Right renal pelvis (tissue), 4 donors: ENCODE measurements around the gene KEL. TPM values are rescaled to one million over a fixed set of nuclear protein-coding genes. Genes with fewer than 3 reads are reported as not detected.

Experiments used
- DNase-seq, 4 donors: peaks; one replicate each; pipeline ENCODE4 v3.0.0-alpha.2; 2013; ENCODE audit warnings: low read depth in 4 of 4, low spot score in 3 of 4, missing footprints in 1 of 4
- polyA plus RNA-seq, 4 donors: library from polyadenylated mRNA; unstranded; fragments of 120-200 nt; gene quantifications; one replicate each; pipeline ENCODE4 v1.2.1, GENCODE V29; 2013; ENCODE audit not compliant: insufficient read length in 4 of 4

The KEL gene
- polyA plus RNA-seq, 4 donors, result 1.6 to 3.1 (median 2.2) TPM

DNA sequence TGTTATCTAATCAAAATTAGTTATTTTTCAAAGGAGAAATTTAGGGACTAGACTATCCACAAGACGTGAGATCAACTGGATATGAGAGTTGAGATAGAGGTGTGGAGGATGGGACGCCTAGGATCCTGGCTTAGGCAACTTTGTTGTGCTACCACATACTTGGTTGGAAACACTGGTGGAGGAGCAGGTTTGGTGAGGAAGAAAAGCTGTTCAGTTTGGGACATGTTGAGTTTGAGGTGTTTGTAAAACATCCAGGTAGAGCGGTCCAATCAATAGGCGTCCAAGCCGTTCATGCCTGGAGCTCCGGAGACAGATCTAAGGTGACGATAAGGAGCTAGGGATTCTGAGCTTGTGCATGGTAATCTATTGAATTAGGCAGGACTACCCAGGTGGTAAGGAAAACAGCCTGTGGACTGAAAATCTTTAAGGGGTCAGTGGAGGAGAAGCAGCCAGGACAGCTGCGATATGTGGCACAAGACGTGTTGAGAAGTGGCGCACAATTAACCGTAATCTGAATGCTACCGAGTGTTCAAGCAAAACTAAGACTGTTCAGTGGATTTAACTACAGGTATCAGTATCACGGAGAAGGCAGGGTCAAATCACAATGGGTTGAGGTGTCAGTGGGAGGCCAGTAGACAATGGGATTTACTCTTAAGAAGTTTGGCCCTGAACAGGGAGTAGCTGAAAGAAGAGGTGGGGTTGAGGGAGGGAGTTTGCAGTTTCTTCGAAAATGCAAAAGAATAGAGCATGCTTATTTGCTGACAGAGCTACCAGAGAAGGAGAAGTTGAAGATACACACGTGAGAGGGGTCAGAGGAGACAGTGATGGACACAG, 60.5 kb downstream of the KEL start:
- DNase-seq, result no peak

DNA sequence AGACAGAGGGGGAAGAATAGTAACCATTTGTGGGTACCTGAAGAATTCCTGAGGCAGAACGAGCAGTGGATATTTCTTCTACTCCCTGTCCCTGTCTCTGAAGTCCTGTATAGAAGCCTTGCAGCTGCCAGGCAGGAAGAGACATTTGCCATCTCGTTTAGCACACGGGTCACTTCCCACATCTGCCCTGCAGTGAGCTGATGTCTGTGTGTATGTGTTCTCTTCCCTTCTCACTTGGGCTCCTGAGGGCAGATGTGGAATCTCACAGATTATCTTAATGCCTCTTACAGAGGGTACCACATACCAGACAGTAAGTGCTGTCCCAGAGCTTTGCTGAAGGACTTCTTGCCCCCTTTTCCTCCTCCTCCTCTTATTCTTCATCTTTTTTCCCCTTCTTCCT, 62.5 kb downstream of the KEL start:
- no peak for DNase-seq

DNA sequence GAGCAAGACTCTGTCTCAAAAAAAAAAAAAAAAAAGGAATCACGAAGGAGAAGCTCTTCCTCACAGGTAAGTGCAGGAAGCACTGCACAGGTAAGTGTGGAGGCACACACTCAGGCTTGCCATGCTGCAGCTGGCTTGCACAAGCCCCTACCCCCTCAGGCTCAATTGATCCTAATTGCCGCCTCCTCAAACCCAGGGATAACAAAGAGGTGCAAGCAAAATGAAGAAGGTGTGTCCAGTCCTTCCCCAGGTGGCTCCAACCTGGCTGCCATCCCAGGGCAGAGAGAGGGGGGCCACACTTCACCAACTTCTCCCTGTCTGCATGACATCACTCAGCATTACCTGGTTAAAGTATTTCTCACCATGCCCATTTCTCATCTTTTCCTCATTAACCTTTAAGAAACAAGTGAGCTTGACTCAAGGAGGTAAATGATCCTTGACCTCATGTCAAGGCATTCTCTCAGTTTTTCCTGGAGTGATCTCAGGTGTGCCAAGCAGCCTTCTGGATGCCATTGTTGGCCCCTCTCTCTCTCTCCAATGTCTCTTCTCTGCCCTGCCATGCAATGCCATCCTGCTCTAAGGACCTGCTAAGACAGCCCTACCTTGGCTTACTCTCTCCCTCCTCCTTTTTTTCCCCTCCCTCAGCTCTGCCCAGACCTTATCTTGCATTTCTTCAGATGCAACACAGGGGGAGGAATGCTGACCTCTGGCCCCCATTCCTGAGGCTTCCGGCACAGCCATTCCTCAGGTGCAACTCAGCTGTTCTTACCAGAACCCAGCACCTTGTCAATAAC, 63.6 kb downstream of the KEL start:
- no peak for DNase-seq

DNA sequence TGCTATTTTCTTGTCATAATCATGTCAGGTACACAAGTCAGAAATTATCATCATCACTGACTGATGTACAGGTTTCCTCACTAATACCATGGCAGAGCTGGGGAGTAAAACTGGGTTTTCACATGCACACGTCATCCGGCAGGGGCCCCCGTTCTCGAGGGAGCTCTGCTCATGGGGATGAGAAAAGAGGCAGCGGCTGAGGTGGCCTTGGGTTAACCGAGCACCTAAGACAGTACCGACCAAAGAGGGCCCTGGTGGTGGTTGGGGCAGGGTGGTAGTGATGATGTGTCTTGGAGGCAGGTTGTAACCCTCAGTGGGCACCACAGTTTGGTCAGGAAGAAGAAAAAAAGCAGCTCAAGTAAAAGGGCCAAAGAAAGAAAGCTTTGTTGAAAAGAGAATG, 64.5 kb downstream of the KEL start:
- DNase-seq, result no peak

DNA sequence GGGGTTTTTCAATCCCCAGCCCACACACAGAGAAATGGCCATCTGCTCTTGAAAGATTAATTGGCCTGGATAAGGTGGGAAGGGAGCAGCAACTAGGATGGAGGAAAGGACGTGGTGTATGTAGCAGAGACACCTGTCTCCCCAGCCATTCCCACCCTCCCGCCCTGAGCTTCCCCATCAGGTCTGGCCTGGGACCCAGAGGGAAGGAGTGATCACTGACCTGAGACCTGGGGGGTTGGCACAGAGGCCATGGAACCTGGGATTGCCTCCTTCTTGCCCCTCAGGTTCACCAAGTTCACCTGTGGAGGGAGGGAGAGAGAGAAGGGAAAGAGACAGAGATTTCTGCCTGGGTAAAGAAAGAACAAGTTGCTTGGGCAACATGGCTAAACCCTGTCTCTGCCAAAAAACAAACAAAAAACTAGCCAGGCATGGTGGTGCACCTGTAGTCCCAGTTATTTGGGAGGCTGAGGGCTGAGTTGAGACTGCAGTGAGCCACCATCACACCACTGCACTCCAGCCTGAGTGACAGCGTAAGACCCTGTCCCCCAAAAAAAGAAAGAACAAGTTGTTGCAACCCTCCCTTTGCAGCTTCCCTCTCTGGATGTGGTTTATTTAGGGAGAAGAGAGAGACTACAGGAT, 65.3 kb downstream of the KEL start:
- DNase-seq, result no peak

DNA sequence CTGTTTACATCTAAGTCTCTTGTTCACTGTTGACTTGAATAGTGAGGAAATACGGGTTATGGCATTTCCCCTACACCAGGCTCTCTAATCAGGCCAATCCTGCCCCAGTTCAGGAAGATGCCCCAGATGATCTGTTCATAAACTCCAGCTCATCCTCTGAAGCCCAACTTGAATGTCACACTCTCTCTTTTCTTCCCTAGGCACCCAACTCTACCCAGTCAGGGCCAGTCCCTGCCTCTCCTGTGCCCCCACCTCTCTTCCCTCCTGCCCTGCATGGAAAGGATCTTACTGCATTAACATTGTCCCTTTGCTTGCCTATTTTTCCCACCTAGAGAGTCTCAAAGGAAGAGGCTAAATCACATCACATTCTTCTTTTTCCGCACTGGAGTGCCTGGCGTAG, 66.0 kb downstream of the KEL start:
- no peak for DNase-seq

DNA sequence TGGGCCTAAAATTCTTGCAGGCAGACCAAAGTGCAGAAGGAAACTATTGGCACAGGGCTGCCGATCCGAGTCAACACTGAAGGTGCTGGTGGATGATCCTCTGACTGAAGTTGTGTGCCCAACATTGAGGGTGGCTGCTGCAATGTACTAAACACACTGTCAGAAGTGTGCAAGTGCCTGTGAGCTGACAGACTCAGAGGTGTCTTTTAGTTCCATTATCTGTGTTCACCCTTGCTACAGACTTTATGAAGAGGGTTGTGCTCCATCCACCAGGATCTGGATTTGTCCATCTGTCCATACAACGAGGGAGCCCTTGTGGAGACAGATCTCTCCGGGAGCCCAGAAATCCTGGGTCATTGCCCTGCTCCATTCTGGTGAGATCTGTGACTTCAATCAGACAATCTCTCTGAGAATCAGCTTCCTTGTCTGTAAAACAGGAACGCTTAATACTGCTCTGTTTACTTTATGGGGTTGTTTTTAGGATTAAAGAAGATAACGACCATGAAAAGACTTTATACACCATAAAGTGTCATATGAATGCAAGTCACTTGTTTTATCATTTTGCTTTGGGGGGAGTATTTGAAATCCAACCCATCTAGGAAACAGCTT, 67.1 kb downstream of the KEL start:
- DNase-seq, result no peak

DNA sequence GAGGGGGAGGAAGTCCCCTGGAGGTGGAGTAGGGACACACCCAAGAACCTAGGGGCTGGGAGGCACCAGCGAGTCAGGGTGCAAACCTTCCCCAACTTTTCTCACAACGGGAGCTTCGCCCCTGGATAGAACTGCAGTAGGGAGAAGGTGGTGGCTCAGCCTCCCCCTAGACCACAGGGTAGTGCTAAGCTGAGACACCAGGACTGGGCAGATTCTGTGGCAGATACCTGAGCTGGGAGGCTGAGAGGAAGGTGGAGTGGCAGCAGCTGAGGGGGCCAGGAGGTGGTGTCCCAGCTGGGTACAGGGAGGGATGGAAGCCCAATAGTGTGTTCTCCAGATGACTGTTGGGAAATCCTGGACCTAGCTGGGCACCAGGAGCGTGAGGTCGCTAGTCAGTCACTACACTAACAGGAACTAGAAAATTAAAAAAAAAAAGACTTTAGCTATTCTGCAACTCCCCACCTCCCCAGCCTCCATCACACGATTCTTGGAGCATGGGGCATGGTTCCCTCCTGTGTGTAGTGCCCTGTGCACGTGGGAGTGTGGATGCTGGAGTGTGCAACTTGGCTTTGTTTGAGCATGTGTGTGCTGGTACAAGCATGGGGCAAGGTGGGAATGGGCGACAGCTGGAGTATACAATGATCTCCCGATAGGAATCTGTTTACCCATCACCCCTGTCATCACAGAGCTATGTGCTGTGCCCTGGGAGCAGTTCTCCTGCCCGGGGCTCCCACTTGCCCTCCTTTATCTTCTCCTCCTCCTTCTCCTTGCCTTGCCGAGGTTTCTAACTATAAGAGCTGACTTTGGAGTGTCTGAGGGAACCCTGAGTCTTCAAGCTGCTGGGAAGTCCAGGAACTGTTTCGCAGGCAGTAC, 67.8 kb downstream of the KEL start:
- DNase-seq, result no peak

DNA sequence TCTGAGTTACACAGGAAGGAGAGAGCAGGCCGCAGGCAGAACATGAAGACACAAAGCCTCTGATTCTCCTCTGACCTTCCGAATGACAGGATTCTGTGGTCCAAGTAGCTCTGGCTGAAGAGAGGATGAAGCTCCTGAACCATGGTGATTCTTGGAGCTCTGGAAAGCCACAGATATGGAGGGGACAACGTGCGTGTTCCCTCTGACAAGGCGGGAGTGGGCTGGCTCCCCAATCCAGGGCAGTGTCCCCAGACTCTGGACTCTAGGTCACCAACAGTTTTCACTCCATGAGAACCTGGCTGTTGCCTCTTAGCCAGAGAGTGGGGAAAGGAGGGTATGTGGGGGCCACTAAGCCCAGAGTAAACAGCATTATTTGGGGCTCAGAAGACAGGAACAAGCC, 69.2 kb downstream of the KEL start:
- DNase-seq, result no peak

DNA sequence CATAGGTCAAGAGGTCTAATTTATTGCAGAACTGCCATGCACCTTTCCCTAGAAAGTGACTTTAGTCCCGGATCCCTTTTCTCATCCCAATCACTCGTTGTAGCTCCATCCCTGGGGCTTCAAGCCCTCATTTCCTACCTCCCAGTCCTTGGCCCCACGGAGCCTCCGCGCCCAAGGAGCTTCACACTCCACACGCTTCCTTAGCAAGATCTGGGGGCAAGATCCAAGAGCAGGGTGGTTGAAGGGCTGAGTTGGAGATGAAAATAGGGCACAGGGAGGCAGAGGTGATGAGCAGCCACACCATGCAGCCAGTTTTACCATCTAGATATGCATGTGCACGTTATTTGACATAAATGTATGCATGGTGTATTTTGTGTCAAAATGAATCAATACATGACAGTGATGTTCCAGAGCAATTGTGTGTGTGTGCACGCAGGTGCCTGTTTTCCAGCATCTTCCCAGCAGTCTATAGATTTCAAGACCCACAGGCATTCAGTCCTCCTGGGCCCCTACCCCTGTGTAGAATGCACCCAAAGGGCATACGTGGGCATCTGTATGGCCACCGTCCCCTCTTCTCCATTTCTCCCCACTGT, 70.6 kb downstream of the KEL start:
- DNase-seq, result no peak

Other genes starting within 250 kb of the KEL start
- gene PRSS1, start 212.9 kb downstream of the KEL start, polyA plus RNA-seq, result not detected
- not detected for gene PRSS2, start 191.4 kb downstream of the KEL start, polyA plus RNA-seq
- gene EPHB6, start 107.3 kb downstream of the KEL start, polyA plus RNA-seq, result 10 to 100 TPM; 18.9 to 24.9 (median 20.9) TPM
- gene TRPV6, start 76.6 kb downstream of the KEL start, polyA plus RNA-seq, result 10 to 100 TPM in 2 of 4 donors, 1 to 10 TPM in 2; 9.1 to 14.8 (median 11.1) TPM
- gene TRPV5, start 28.6 kb downstream of the KEL start, polyA plus RNA-seq, result 1 to 10 TPM in 1 of 4 donors, under 1 TPM in 3; 0.58 to 1.5 (median 0.81) TPM
- under 1 TPM in 3 of 4 donors, not detected in 1; 0.43 to 0.67 (median 0.53) TPM for gene LLCFC1, start 22.9 kb downstream of the KEL start, polyA plus RNA-seq
- not detected for gene OR9A2, start 64.8 kb upstream of the KEL start, polyA plus RNA-seq
- gene OR6V1, start 90.0 kb upstream of the KEL start, polyA plus RNA-seq, result not detected
- gene PIP, start 169.7 kb upstream of the KEL start, polyA plus RNA-seq, result not detected
- not detected for gene TAS2R39, start 221.1 kb upstream of the KEL start, polyA plus RNA-seq